ENCODE results near the gene C20orf173. TPM values are rescaled to one million over a fixed set of nuclear protein-coding genes. Genes with fewer than 3 reads are reported as not detected.

C20orf173 gene
- polyA plus RNA-seq, 1 of the 3 experiments (the other 2 are of a cell fraction) = not detected

GRCh38 chr20:35561268-35561667 lies 31.8 kb upstream of the C20orf173 start:
- H3K4me1 ChIP-seq (ENCODE audit: control insufficient read depth in 1 of 2, insufficient read depth in 2 of 2, low read depth in 1 of 2, low read length in 1 of 2) = no peaks in the 10 kb centered on the region; a peak in 1 of 4 replicates
- no peak overlapping the region for H3K4me2 ChIP-seq
- 50% methylated on average over 4 of the region's 7 CpGs for WGBS (ENCODE audit: low lambda C conversion rate)
- POLR2A ChIA-PET = no interaction called here
- no peaks in the 10 kb centered on the region for H4K20me1 ChIP-seq (ENCODE audit: insufficient read depth)
- H2AFZ ChIP-seq (ENCODE audit: low read depth) = no peak overlapping the region
- H3K27ac ChIP-seq (ENCODE audit: low read depth in 2 of 2, low read length in 1 of 2) = no peak overlapping the region
- H3K9ac ChIP-seq = no peak overlapping the region
- peak; percentile 71 for DNase-seq
- CTCF ChIA-PET = interaction anchor here (0.8 to 1.7 kb wide), 6 partner anchors 13 to 60 kb away, joined by 3 to 8 read pairs (median 4); no protein-coding TSS in a partner anchor
- H3F3A ChIP-seq (replicated peaks; ENCODE audit: insufficient read depth) = peaks cover 8% of the 10 kb centered on the region
- no peaks in the 10 kb centered on the region for H3K27me3 ChIP-seq (ENCODE audit: insufficient read depth)
- no peak overlapping the region for H3K4me3 ChIP-seq (ENCODE audit: low read depth in 2 of 2, low read length in 1 of 2)
- H3K9me3 ChIP-seq = no peaks in the 10 kb centered on the region
- H3K36me3 ChIP-seq (replicated peaks in 1 of 2; ENCODE audit: control insufficient read depth in 1 of 2, insufficient read depth in 2 of 2, low read length in 1 of 2) = peaks cover 0 to 13% of the 10 kb centered on the region in 2 experiments
- no peaks in the 10 kb centered on the region for H3K9me2 ChIP-seq
- TF ChIP-seq MXI1 (IDR thresholded peaks at IDR 0.05; ENCODE audit: low read depth, low read length) = 0 out of 2 replicates have a peak, but pooled peaks have one; percentile 39
- TF ChIP-seq RAD21 (IDR thresholded peaks at IDR 0.05; ENCODE audit: low read length) = peak; percentile 64
- TF ChIP-seq SMC3 (IDR thresholded peaks at IDR 0.05; ENCODE audit: low read depth, low read length) = peak; percentile 39
- TF ChIP-seq ELF1 (IDR thresholded peaks at IDR 0.05) = no peak
- peak; percentile 31 for TF ChIP-seq CTCF (IDR thresholded peaks at IDR 0.05)
- no peak for TF ChIP-seq FOSL2 (IDR thresholded peaks at IDR 0.05; ENCODE audit: borderline replicate concordance, low read depth)
- no peaks in the 10 kb centered on the region for H3K79me2 ChIP-seq (ENCODE audit: insufficient read depth)

GRCh38 chr20:35560541-35560940 lies 31.1 kb upstream of the C20orf173 start:
- ChIA-PET CTCF (interaction anchor here (1.1 to 1.7 kb wide), 3 partner anchors 16 to 59 kb away, joined by 4 to 8 read pairs (median 5); no protein-coding TSS in a partner anchor), POLR2A (interaction anchor here (1.3 kb wide), 1 partner anchor 12 kb away, joined by 5 read pairs; no protein-coding TSS in a partner anchor)
- 75% methylated on average over 10 of the region's 10 CpGs for WGBS (ENCODE audit: low lambda C conversion rate)

More at GRCh38 chr20:35560541-35560940, 31.1 kb upstream of the C20orf173 start:
- no peak for DNase-seq
- no peaks in the 10 kb centered on the region for H3K27me3 ChIP-seq (ENCODE audit: insufficient read depth)
- no peaks in the 10 kb centered on the region for H3K9me3 ChIP-seq
- H3K4me3 ChIP-seq (ENCODE audit: low read depth in 2 of 2, low read length in 1 of 2) = no peak overlapping the region
- TF ChIP-seq IRF3 (IDR thresholded peaks at IDR 0.05; ENCODE audit: low read depth, low read length) (no peak), EZH2phosphoT487 (IDR thresholded peaks at IDR 0.05; ENCODE audit: borderline replicate concordance, low read depth) (no peak), MEF2A (IDR thresholded peaks at IDR 0.05; ENCODE audit: borderline replicate concordance, low read depth) (no peak), GABPA (IDR thresholded peaks at IDR 0.05; ENCODE audit: low read depth) (no peak), RXRA (IDR thresholded peaks at IDR 0.05; ENCODE audit: borderline replicate concordance, low read depth) (no peak), TEAD4 (IDR thresholded peaks at IDR 0.05; ENCODE audit: borderline replicate concordance, insufficient read depth) (no peak), PBX3 (IDR thresholded peaks at IDR 0.05) (no peak), YY1 (IDR thresholded peaks at IDR 0.05; ENCODE audit: low read depth) (no peak)
- peaks cover 0 to 20% of the 10 kb centered on the region in 2 experiments for H3K36me3 ChIP-seq (replicated peaks in 1 of 2; ENCODE audit: control insufficient read depth in 1 of 2, insufficient read depth in 2 of 2, low read length in 1 of 2)
- no peaks in the 10 kb centered on the region; a peak in 1 of 4 replicates for H3K4me1 ChIP-seq (ENCODE audit: control insufficient read depth in 1 of 2, insufficient read depth in 2 of 2, low read depth in 1 of 2, low read length in 1 of 2)
- no peak overlapping the region for H3K27ac ChIP-seq (ENCODE audit: low read depth in 2 of 2, low read length in 1 of 2)
- H3K9me2 ChIP-seq = no peaks in the 10 kb centered on the region
- no peak overlapping the region for H2AFZ ChIP-seq (ENCODE audit: low read depth)
- no peak overlapping the region for H3K9ac ChIP-seq
- H3K79me2 ChIP-seq (ENCODE audit: insufficient read depth) = no peaks in the 10 kb centered on the region
- no peaks in the 10 kb centered on the region for H4K20me1 ChIP-seq (ENCODE audit: insufficient read depth)
- peaks cover 5% of the 10 kb centered on the region for H3F3A ChIP-seq (replicated peaks; ENCODE audit: insufficient read depth)
- no peak overlapping the region for H3K4me2 ChIP-seq
